ENCODE results near the gene OR8B3. TPM values are rescaled to one million over a fixed set of nuclear protein-coding genes. Genes with fewer than 3 reads are reported as not detected.
"Not testable (repeated sequence)": the region's sequence is repeated elsewhere in the genome, so short reads cannot be mapped to it uniquely, and the experiment has no call there.

OR8B3 gene
- total RNA-seq = not detected

GRCh38 chr11:124398924-124399323 is at the start of gene OR8B3:
Gene OR8B3 (minus strand): TSS chr11:124399024. CDS start chr11:124397351, 1,673 bp downstream.
- intact Hi-C loops (cut with DNase I) = no loop called here
- DNase-seq (ENCODE audit: low spot score) (no peak), ATAC-seq (no peak)

GRCh38 chr11:124446916-124447315 is 48.1 kb upstream of the OR8B3 start:
- no peak for ATAC-seq
- DNase-seq (ENCODE audit: low spot score) = no peak
- intact Hi-C loops (cut with DNase I) = no loop called here

GRCh38 chr11:124445646-124446150 is 46.9 kb upstream of the OR8B3 start, which contains the start of gene OR8B8:
Gene OR8B8 (minus strand): TSS chr11:124445696. CDS start chr11:124441085, 4,611 bp downstream.
- ATAC-seq (no peak), DNase-seq (ENCODE audit: low spot score) (no peak)
- intact Hi-C loops (cut with DNase I) = no loop called here

GRCh38 chr11:124442847-124443246 is 44.0 kb upstream of the OR8B3 start:
- DNase-seq (ENCODE audit: low spot score) (no peak), ATAC-seq (no peak)
- intact Hi-C loops (cut with DNase I) = no loop called here

- intact Hi-C loops (cut with DNase I) = no loop called here
- ATAC-seq = no peak
- DNase-seq (ENCODE audit: low spot score) = no peak
Measured at GRCh38 chr11:124442442-124442841, 43.6 kb upstream of the OR8B3 start.

- no peak for DNase-seq (ENCODE audit: low spot score)
- no peak for ATAC-seq
- intact Hi-C loops (cut with DNase I) = no loop called here
Measured at GRCh38 chr11:124441519-124441918, 42.7 kb upstream of the OR8B3 start.

- DNase-seq (ENCODE audit: low spot score) = no peak
- intact Hi-C loops (cut with DNase I) = no loop called here
- ATAC-seq = no peak
Measured at GRCh38 chr11:124441081-124441480, 42.3 kb upstream of the OR8B3 start.

- no peak for DNase-seq (ENCODE audit: low spot score)
- intact Hi-C loops (cut with DNase I) = no loop called here
- no peak for ATAC-seq
Measured at GRCh38 chr11:124440608-124441007, 41.8 kb upstream of the OR8B3 start.

- intact Hi-C loops (cut with DNase I) = no loop called here
- ATAC-seq (no peak), DNase-seq (ENCODE audit: low spot score) (no peak)
Measured at GRCh38 chr11:124434699-124435098, 35.9 kb upstream of the OR8B3 start.

- no peak for DNase-seq (ENCODE audit: low spot score)
- intact Hi-C loops (cut with DNase I) = no loop called here
- ATAC-seq = no peak
Measured at GRCh38 chr11:124429599-124429998, 30.8 kb upstream of the OR8B3 start.

GRCh38 chr11:124424384-124424921 is 25.6 kb upstream of the OR8B3 start, which contains the start of gene OR8B4:
Gene OR8B4 (minus strand): TSS chr11:124424871. CDS start chr11:124424871, 0 bp downstream.
- DNase-seq (ENCODE audit: low spot score) = no peak
- intact Hi-C loops (cut with DNase I) = no loop called here
- no peak for ATAC-seq

GRCh38 chr11:124421043-124421442 is 22.2 kb upstream of the OR8B3 start:
- no peak for ATAC-seq
- no peak for DNase-seq (ENCODE audit: low spot score)
- intact Hi-C loops (cut with DNase I) = no loop called here

- intact Hi-C loops (cut with DNase I) = no loop called here
- no peak for DNase-seq (ENCODE audit: low spot score)
- ATAC-seq = no peak
Measured at GRCh38 chr11:124415356-124415923, 16.6 kb upstream of the OR8B3 start.

- no peak for DNase-seq (ENCODE audit: low spot score)
- intact Hi-C loops (cut with DNase I) = no loop called here
- no peak for ATAC-seq
Measured at GRCh38 chr11:124409906-124410305, 11.1 kb upstream of the OR8B3 start.

- intact Hi-C loops (cut with DNase I) = no loop called here
- DNase-seq (ENCODE audit: low spot score) (no peak), ATAC-seq (no peak)
Measured at GRCh38 chr11:124405581-124405980, 6.8 kb upstream of the OR8B3 start.

GRCh38 chr11:124403186-124403585 is 4.4 kb upstream of the OR8B3 start:
- DNase-seq (ENCODE audit: low spot score); intact Hi-C loops (cut with DNase I); ATAC-seq: not testable (repeated sequence)

GRCh38 chr11:124402326-124402922 is 3.6 kb upstream of the OR8B3 start:
- ATAC-seq (no peak), DNase-seq (ENCODE audit: low spot score) (peak; percentile 65)
- intact Hi-C loops (cut with DNase I) = no loop called here

- DNase-seq (ENCODE audit: low spot score); intact Hi-C loops (cut with DNase I); ATAC-seq: not testable (repeated sequence)
Measured at GRCh38 chr11:124396847-124397246, 2.0 kb downstream of the OR8B3 start.

GRCh38 chr11:124394408-124394807 is 4.4 kb downstream of the OR8B3 start:
- DNase-seq (ENCODE audit: low spot score) = no peak
- no peak for ATAC-seq
- intact Hi-C loops (cut with DNase I) = loop anchor here (5.0 kb wide), 1 partner anchor 148 kb away; the partner anchor contains the start of gene OR8B12

- intact Hi-C loops (cut with DNase I) = no loop called here
- DNase-seq (ENCODE audit: low spot score) = no peak
- no peak for ATAC-seq
Measured at GRCh38 chr11:124384399-124384798, 14.4 kb downstream of the OR8B3 start, which contains the start of gene OR8B2. Gene OR8B2 (minus strand): TSS chr11:124384499. CDS start chr11:124383343, 1,156 bp downstream.

Data from sciatic nerve (tissue), 2 donors.